Superior temporal gyrus (tissue), 1 donor: ENCODE results near the gene HSCB.
"Not testable (repeated sequence)": the region's sequence is repeated elsewhere in the genome, so short reads cannot be mapped to it uniquely, and the experiment has no call there.

Source experiments
- DNase-seq: peaks from one replicate; pipeline ENCODE4 v3.0.0-alpha.2; 2016; ENCODE audit errors: extremely low spot score

The HSCB gene

DNA sequence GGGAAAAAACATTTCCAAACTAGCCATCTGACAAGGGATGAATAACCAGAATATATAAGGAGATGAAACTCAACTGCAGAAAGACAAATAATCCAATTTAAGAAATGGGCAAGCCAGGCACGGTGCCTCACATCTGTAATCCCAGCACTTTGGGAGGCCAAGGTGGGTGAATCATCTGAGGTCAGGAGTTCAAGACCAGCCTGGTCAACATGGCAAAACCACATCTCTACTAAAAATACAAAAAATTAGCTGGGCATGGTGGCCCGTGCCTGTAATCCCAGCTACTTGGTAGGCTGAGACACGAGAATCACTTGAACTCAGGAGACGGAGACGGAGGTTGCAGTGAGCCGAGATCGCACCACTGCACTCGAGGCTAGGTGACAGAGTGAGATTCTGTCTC lies 3.0 kb upstream of the HSCB start:
- DNase-seq = not testable (repeated sequence)

DNA sequence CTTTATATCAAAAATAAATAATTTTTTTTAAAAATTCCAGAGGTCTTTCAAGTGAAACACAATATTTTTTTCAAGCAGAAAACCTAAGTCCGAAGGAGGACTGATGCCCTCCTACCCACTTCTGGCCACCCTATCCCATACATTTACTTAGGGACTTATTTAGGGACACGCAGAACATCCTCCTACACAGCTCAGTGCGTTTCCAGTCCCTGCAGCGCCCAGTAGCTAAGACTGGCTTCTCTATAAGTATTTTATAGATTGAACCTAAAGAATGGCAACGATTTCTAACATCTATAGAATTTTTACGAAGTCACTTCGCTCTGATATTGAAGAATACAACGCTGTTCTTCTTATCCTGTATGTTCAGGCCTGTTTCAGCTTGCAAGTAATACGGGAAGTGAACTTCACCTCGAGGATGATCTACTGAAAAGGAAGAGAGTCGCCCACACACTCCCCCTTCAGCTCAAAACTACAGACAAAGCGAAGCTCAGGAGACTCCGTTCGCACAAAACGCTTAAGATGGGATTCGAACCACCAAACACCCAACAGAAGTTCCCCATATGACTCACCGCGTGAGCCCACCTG lies 547 bp upstream of the HSCB start:
- no peak for DNase-seq

GRCh38 chr22:28742562-28742962 lies 723 bp downstream of the HSCB start:
- no peak for DNase-seq

DNA sequence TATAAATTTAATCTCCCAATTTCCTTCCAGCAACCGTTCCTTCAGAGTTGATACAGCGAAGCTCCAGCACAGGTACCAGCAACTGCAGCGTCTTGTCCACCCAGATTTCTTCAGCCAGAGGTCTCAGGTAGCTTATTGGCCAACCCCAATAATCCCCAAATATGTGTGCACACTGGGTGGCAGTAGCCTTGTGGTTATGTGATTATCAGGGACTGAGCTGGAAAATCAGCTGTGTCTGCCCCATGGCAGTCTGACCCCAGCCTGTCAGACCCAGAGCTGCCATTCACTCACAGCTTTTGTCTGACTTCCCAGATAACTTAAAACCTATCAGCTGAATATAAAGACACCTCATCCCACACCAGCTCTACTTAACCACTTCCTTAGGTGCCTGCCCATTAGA lies 2.0 kb downstream of the HSCB start:
- no peak for DNase-seq

DNA sequence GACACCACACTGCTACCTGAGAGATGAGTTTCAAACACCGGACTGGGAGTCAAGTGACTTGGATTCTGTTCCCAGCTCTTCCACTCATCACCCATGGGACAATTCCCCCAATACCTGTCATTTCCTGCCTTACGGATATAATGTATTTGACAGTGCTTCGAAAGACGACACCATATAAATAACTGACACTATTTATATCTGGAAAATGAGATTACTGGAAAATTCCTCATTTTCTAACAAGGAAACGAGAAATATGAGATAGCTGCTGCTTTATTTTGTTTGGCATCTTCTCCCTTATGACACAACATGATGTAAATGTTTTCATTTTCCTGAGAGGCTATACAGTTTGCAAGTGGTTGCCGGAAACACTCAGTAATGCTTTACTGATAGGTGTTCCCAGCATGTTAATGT lies 8.6 kb downstream of the HSCB start:
- no peak for DNase-seq

DNA sequence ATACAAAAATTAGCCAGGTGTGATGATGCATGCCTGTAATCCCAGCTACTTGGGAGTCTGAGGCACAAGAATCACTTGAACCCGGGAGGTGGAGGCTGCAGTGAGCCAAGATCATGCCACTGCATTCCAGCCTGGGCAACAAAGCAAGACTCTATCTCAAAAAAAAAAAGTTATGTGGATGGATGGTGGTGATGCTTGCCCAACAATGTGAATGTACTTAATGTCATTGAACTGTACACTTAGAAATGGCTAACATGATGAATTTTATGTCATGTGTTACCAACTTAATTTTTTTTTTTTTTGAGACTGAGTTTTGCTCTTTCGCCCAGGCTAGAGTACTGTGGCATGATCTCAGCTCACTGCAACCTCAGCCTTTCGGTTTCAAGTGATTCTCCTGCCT lies 12.7 kb downstream of the HSCB start:
- not testable (repeated sequence) for DNase-seq

- DNase-seq = no peak
Measured at GRCh38 chr22:28759861-28760560, 18.2 kb downstream of the HSCB start.

- DNase-seq = no peak
Measured at GRCh38 chr22:28761449-28761755, 19.6 kb downstream of the HSCB start.

DNA sequence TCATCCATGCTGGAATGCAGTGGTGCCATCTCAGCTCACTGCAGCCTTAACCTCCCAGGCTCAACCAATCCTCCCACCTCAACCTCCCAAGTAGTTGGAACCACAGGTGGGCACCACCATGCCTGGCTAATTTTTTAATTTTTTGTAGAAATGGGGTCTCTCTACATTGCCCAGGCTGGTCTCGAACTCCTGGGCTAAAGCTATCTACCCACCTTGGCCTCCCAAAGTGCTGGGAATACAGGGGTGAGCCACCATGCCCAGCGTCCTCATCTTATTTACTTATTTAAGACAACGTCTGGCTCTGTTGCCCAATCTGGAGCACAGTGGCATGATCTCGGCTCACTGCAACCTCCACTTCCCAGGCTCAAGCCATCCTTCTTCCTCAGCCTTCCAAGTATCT lies 20.2 kb downstream of the HSCB start:
- not testable (repeated sequence) for DNase-seq

DNA sequence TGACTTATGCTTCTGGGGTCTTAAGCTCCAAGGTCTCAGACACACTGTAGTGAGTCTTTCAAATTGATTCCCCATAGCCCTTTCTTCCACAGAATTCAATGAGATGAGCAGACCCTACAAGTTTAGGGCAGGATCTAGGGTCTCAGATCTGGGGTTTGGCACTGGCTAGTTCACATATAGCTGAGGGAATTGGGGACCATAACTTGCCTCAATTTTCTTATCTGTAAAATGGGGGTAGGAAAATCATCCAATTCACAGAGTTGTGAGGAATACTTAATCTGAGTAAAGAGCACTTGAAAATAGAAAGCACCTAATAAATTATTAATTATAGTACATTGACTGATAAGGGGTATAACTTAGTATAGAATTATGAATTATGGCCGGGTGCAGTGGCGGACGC lies 24.8 kb downstream of the HSCB start:
- no peak for DNase-seq

GRCh38 chr22:28768701-28769393 lies 27.0 kb downstream of the HSCB start:
- DNase-seq = no peak

GRCh38 chr22:28769394-28770085 lies 27.7 kb downstream of the HSCB start:
- DNase-seq = no peak

DNA sequence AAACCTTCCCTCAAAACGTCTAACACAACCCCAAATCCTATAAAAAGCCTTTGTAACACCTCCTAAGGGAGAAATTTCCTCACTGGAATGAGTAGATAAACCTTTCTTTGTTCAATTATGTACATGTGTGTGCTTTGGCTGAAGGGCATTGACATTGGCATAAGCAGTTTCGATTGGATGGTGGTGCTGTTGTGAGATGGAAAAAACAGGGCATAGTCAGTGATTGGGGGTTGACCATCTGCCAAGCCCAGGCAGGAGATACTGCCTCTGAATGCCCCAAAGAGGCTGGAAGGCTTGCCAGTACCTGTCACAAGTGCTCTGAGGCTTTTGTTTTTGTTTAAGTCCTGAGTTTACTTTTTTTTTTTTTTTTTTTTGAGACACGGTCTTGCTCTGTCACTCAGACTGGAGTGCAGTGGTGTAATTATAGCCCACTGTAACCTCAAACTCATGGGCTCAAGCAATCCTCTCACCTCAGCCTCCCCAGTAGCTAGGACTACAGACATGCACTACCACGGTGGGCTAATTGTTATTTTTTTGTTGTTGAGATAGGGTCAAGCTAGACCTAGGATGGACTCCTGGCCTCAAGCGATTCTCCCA lies 29.5 kb downstream of the HSCB start:
- no peak for DNase-seq

DNA sequence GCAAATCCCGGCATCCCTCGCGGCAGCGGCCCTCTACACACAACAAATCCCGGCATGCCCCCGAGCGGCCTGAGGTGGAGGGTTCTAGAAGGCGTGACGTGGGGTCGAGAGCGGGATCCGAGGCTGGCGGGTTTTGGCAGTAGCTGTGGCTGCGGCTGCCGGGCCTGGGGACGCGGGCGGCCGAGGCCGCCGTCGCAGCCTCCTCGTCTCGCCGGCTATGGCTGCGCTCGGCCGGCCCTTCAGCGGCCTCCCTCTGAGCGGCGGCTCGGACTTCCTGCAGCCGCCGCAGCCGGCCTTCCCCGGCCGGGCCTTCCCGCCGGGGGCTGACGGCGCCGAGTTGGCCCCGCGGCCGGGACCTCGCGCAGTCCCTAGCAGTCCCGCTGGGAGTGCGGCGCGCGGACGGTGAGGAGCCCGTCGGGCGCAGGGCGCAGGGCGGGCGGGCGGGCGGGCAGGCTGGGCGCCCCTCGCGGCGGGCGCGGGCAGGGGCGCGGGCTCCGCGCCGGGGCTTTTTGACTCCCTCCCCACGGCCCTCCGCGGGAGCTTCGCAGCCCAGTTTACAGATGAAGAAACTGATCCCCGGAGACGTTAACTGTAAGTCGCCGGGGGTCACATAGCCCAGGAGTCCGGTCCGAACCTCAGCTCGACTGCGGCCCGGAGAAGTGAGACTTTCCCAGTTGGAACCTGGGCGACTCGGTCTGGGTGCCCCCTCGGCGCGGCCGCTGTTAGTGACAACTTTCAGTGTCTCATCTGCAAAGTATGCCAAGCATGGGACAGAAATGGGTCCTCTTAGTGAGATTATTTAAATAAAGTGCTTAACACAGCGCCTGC lies 31.0 kb downstream of the HSCB start, which contains the start of gene CCDC117:
Gene CCDC117, plus strand, starts transcription at position 63 of the 828 bp plus-strand sequence. Its CDS starts 155 bp downstream, at position 218.
- peak; percentile 98 for DNase-seq

DNA sequence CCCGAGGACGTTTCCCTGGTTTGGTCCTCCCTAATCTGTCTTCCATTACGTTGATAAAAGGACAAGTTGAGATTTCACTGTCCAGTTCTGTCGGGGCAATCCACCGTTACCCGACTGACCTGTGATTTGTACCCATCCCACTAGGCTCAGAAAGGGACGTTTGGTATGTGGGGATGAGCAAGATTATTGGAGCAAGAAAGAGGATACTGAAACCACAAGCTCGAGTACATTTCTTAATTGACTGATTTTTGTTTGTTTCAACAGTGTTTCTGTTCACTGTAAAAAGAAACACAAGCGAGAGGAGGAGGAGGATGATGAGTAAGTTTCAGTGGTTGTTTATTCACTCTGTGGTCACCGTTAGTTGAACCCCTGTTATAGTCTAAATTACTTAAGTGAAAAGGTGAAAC lies 31.6 kb downstream of the HSCB start:
- DNase-seq = no peak

DNA sequence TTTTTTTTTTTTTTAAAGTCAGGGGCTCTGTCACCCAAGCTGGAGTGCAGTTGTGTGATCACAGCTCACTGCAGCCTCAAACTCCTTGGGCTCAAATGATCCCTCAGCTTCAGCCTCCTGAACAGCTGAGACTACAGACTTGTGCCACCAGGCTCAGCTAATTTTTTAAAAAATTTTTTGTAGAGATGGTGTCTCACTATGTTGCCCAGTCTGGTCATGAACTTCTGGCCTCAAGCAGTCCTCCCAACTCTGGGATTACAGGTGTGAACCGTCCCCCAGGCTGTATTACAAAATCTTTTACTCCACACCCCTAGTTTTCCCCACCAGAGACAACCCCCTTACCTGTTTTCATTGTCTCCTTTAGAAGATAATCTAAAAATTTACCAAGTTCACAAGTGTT lies 32.5 kb downstream of the HSCB start:
- no peak for DNase-seq

- no peak for DNase-seq
Measured at GRCh38 chr22:28779833-28780232, 38.0 kb downstream of the HSCB start.

GRCh38 chr22:28780296-28780695 lies 38.5 kb downstream of the HSCB start:
- DNase-seq = no peak

- DNase-seq = no peak
Measured at GRCh38 chr22:28783786-28784671, 42.2 kb downstream of the HSCB start.

- DNase-seq = no peak
Measured at GRCh38 chr22:28788601-28789000, 46.8 kb downstream of the HSCB start.
